Cardiac muscle cell (in vitro differentiated cells and primary cell): Measurements from ENCODE around the gene CFAP221. TPM values are rescaled to one million over a fixed set of nuclear protein-coding genes. Genes with fewer than 3 reads are reported as not detected.

ENCODE experiments used
- DNase-seq, 2 donors: peaks; one replicate each; pipeline versions ENCODE4 v3.0.0 to v3.0.0-alpha.2; 2010 to 2017; ENCODE audit warnings: low read depth in 1 of 2, low spot score in 1 of 2
- H3K27ac ChIP-seq: fragments of 200-600 bp; sonication (generic); 2 replicates; pipeline ENCODE4 v1.5.1; 2016
- H3K27me3 ChIP-seq: fragments of 200-600 bp; sonication (generic); 2 replicates; pipeline ENCODE4 v1.6.0; 2016; ENCODE audit warnings: control low read depth
- H3K36me3 ChIP-seq: fragments of 200-600 bp; sonication (generic); 2 replicates; pipeline ENCODE4 v1.5.1; 2016; ENCODE audit warnings: control low read depth
- H3K4me1 ChIP-seq: fragments of 200-600 bp; sonication (generic); 2 replicates; pipeline ENCODE4 v1.8.1; 2017; ENCODE audit warnings: low read depth, mild to moderate bottlenecking, mixed run types
- H3K4me3 ChIP-seq: fragments of 200-600 bp; sonication (generic); 2 replicates; pipeline ENCODE4 v1.5.1; 2016; ENCODE audit warnings: mild to moderate bottlenecking
- H3K9me3 ChIP-seq: fragments of 200-600 bp; sonication (generic); 2 replicates; pipeline ENCODE4 v1.5.1; 2017; ENCODE audit warnings: low read depth, mild to moderate bottlenecking, control low read depth
- polyA plus RNA-seq: library from polyadenylated mRNA; unstranded; fragments of >200 nt; fragmentation: Nextera tagmentation; extraction: Ambion mirVana; gene quantifications from 2 replicates; pipeline ENCODE4 v1.2.1, GENCODE V29; 2016
- total RNA-seq: library from RNA; depleted of rRNA; stranded (reverse); fragments of >200 nt; gene quantifications from 2 replicates; pipeline ENCODE4 v1.2.3, GENCODE V29; 2016
- TF ChIP-seq, protein P1 (sequence below): IDR thresholded peaks from 2 replicates; pipeline ENCODE4 v1.5.1; 2012; ENCODE audit warnings: low read depth, mild to moderate bottlenecking, low read length

Gene CFAP221
- total and polyA plus RNA-seq, 2 experiments from 2014 or later, result 12.9 to 13.6 TPM

DNA sequence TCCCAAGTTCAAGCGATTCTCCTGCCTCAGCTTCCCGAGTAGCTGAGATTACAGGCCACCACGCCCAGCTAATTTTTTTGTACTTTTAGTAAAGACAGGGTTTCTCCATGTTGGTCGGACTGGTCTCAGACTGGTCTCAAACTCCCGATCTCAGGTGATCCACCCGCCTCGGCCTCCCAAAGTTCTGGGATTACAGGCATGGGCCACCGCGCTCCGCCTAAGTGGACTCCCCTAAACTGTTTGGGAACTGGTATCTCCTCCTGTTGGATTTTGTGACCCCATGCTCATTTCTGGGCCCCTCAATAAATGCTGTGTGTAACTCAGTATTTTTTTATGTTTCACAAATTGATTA is 25.2 kb upstream of the CFAP221 start:
- H3K27me3 ChIP-seq, result peaks cover 37% of the 10 kb centered on the region
- no peak for DNase-seq
- TF ChIP-seq, protein P1, sequence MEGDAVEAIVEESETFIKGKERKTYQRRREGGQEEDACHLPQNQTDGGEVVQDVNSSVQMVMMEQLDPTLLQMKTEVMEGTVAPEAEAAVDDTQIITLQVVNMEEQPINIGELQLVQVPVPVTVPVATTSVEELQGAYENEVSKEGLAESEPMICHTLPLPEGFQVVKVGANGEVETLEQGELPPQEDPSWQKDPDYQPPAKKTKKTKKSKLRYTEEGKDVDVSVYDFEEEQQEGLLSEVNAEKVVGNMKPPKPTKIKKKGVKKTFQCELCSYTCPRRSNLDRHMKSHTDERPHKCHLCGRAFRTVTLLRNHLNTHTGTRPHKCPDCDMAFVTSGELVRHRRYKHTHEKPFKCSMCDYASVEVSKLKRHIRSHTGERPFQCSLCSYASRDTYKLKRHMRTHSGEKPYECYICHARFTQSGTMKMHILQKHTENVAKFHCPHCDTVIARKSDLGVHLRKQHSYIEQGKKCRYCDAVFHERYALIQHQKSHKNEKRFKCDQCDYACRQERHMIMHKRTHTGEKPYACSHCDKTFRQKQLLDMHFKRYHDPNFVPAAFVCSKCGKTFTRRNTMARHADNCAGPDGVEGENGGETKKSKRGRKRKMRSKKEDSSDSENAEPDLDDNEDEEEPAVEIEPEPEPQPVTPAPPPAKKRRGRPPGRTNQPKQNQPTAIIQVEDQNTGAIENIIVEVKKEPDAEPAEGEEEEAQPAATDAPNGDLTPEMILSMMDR, result no peak

DNA sequence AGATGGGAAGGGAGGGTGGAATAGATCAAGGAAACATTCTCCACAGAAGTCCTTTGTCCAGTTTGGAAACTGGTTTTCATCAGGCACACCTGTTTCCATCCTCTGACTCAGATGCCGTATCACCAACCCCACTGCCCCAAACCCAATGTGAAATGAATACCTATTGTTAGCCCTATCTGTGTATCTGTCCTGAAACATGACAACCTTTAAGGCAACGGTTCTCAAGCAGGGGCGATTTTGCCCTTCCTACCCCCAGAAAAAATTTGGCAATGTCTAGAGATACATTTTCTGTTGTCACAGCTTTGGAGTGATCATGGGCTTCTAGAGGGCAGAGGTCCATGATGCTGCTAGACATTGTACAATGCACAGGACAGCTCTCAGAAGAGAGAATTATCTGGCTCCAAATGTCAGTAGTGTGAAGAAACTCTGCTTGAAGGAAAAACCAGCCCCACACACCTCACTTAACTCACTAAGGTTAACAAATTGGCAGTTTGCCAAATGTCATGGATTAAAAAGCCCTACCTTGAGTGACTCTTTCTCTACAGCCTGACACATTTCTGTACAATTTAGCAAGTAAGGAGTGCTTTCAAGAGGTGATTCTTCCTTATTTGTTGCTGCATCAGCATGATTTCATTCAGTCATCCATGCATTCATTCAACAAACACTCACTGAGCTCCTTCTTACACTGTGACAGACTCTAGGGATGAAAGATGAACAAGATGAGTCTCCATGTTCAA is 23.4 kb upstream of the CFAP221 start:
- Histone ChIP-seq H3K9me3 (no peaks in the 10 kb centered on the region), H3K27me3 (peaks cover 55% of the 10 kb centered on the region), H3K4me3 (no peak overlapping the region)

More for the DNA sequence above, 25.2 kb upstream of the CFAP221 start:
- H3K9me3 ChIP-seq, result no peaks in the 10 kb centered on the region
- H3K4me1 ChIP-seq, result no peaks in the 10 kb centered on the region
- no peak overlapping the region for H3K4me3 ChIP-seq
- H3K27ac ChIP-seq, result no peak overlapping the region
- no peaks in the 10 kb centered on the region for H3K36me3 ChIP-seq

DNA sequence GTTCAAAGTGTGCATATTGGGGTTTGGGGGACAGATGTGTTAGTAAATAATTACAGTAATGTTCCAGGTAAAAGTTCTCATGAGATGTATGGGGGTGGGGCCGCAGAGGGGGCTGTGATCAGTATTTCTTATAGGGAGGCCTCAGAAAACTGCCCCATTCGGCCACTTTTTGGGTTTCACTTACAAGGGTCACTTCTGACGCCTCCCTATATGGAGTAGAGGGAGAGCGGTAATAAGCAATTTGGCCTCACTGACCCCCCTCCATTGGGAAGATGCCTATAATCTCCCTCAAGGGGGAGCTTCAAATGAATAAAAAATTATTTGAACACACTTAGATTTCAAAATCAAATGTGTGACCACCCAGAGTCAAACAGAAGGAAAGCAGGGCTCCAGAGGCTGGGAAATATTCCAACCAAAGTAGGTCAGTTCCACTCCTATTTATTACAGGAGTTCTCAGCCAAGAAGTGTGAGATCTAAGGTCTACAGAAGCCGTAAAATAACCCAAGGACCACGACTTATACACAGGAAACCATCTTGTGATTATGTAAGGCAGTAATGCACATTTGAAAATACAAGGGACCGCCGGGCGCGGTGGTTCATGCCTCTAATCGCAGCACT is 22.7 kb upstream of the CFAP221 start:
- H3K36me3 ChIP-seq, result no peaks in the 10 kb centered on the region
- H3K9me3 ChIP-seq, result no peaks in the 10 kb centered on the region
- H3K27ac ChIP-seq, result no peak overlapping the region
- peaks cover 58% of the 10 kb centered on the region for H3K27me3 ChIP-seq
- TF ChIP-seq, protein P1, result no peak
- DNase-seq, result no peak
- H3K4me1 ChIP-seq, result no peaks in the 10 kb centered on the region
- no peak overlapping the region for H3K4me3 ChIP-seq

More for the DNA sequence above, 23.4 kb upstream of the CFAP221 start:
- DNase-seq, result peak in 1 of 2 donors; percentile 37
- TF ChIP-seq, protein P1, result no peak
- Histone ChIP-seq H3K4me1 (no peaks in the 10 kb centered on the region), H3K27ac (no peak overlapping the region), H3K36me3 (no peaks in the 10 kb centered on the region)

DNA sequence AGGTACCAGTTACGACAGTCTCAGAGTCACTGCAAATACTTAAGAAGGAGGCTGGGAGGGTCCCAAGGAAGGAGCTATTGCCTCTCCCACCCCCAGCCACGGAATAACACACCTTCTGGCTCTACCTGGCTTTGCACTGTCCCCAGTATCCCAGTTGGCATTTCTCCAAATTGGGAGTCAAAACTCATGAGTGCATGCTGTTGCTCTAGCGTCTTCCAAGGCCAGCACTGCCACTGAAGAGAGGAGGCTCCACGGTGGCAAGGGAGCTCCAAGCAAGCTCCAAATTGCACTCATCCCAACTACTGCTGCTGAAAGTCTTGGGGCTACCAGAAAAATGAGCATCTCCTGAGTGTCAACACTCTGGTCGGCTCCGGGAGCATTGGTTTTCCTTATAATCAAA is 21.6 kb upstream of the CFAP221 start:
- TF ChIP-seq, protein P1, result no peak
- Histone ChIP-seq H3K27ac (no peak overlapping the region), H3K4me3 (no peak overlapping the region), H3K9me3 (no peaks in the 10 kb centered on the region), H3K27me3 (peaks cover 58% of the 10 kb centered on the region), H3K36me3 (no peaks in the 10 kb centered on the region), H3K4me1 (no peaks in the 10 kb centered on the region)
- DNase-seq, result no peak

DNA sequence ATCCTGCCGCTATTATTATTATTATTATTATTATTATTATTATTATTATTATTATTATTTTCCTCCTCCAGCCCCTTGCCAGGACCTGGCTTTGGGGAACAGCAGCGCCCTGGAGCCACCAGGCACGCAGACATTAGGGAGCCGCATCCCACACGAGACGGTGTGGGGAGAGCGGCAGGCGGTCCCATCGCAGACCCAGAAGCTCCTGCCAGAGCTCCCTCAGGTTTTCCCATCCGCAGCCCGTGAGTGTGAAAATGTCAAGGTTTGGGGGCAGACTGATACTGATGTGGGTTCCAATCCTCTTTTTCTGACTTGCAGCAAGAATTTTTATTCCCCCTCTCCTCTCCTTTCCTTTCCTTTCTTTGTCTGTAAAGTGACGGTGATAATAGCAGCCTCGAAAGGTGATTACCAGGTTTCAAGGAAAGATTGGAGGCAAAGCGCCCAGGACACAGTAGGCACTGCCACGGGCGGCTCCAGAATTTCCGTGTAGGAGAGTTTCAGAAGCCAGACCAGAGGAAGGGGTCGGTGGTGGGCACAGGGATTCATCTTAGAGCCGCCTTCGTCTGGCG is 20.8 kb upstream of the CFAP221 start:
- H3K4me3 ChIP-seq, result peak overlapping the region; percentile 29
- TF ChIP-seq, protein P1, result no peak
- H3K27me3 ChIP-seq, result peaks cover 58% of the 10 kb centered on the region
- no peak overlapping the region for H3K27ac ChIP-seq
- no peaks in the 10 kb centered on the region for H3K4me1 ChIP-seq
- H3K36me3 ChIP-seq, result no peaks in the 10 kb centered on the region
- DNase-seq, result no peak
- no peaks in the 10 kb centered on the region for H3K9me3 ChIP-seq
